Body of pancreas (tissue), 4 donors: ENCODE data around the gene SLC16A7.

Experiments
- POLR2A ChIP-seq, 3 donors: fragments of 450-650 bp; IDR thresholded peaks; one replicate each; pipeline ENCODE4 v1.6.1; 2016; ENCODE audit warnings: antibody characterized with exemption in 3 of 3, mild to moderate bottlenecking in 2 of 3
- TF ChIP-seq, protein P1 (sequence below), 7 experiments: fragments of 450-650 bp in 4 of 7; fragments of 200-600 bp in 3 of 7; sonication (generic) in 3 of 7; IDR thresholded peaks; one replicate each; pipeline ENCODE4 v1.5.1; 2016 to 2019; ENCODE audit warnings: antibody characterized with exemption in 7 of 7

DNA sequence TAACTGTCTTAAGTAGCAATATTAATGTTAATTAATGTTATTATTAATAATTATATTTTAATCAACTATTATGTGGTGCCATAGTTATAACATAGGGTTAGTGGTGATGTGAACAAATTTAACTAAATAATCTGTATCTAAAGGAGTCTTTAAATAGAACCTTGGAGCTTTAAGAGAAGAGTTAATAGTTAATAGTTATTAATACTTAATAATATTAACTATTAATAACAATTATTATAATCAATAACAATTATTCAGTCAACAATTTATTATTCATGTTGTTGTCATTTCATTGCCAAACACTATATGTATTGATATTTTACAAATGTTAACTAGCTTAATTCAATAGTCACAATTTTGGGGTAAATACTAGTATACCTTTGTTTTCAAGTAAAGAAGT is 58.2 kb downstream of the SLC16A7 start:
- TF ChIP-seq, protein P1, sequence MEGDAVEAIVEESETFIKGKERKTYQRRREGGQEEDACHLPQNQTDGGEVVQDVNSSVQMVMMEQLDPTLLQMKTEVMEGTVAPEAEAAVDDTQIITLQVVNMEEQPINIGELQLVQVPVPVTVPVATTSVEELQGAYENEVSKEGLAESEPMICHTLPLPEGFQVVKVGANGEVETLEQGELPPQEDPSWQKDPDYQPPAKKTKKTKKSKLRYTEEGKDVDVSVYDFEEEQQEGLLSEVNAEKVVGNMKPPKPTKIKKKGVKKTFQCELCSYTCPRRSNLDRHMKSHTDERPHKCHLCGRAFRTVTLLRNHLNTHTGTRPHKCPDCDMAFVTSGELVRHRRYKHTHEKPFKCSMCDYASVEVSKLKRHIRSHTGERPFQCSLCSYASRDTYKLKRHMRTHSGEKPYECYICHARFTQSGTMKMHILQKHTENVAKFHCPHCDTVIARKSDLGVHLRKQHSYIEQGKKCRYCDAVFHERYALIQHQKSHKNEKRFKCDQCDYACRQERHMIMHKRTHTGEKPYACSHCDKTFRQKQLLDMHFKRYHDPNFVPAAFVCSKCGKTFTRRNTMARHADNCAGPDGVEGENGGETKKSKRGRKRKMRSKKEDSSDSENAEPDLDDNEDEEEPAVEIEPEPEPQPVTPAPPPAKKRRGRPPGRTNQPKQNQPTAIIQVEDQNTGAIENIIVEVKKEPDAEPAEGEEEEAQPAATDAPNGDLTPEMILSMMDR (IDR thresholded peaks at IDR 0.05), result no peak
- TF ChIP-seq POLR2A (IDR thresholded peaks at IDR 0.05), result no peak
